HCT116 (cell line): Measurements from ENCODE around the gene SRP54. TPM values are rescaled to one million over a fixed set of nuclear protein-coding genes. Genes with fewer than 3 reads are reported as not detected.

ENCODE experiments used
- ATAC-seq: fragments of 200-7000 bp; cut with Tn5 transposase; 2 replicates; pipeline ENCODE4 v1.9.1; 2020; ENCODE audit warnings: mild to moderate bottlenecking, moderate library complexity
- BruUV-seq: library from RNA; stranded (reverse); fragments of 400-500 nt; replicated peaks from 2 replicates; lab custom pipeline; 2021; lab: Mats Ljungman, UMichigan
- CTCF ChIA-PET: fragments of 300-600 bp; sonication (Branson Sonifier 250); formaldehyde crosslinking; loops from one replicate; lab custom pipeline; 2021; ENCODE audit warnings: antibody characterized with exemption; lab: Charles Lee
- POLR2A ChIA-PET: fragments of 300-600, 350-600 bp; sonication (Branson Sonifier 250); formaldehyde crosslinking; loops from one replicate; lab custom pipeline; 2021; ENCODE audit warnings: antibody characterized with exemption; lab: Charles Lee
- RAD21 ChIA-PET, 2 experiments: fragments of 300-600 bp; sonication (Branson Sonifier 250); formaldehyde crosslinking; loops; one replicate each; lab custom pipeline; 2023; ENCODE audit warnings: low total read pairs in 2 of 2; ENCODE audit not compliant: uncharacterized antibody in 2 of 2, unreplicated experiment in 2 of 2, low non-redundant PET in 1 of 2; lab: Charles Lee
- DNase-seq: peaks from one replicate; pipeline ENCODE4 v3.0.0-alpha.2; 2010; ENCODE audit warnings: low read depth, low spot score
- H2AFZ ChIP-seq: fragments of 200-600 bp; shearing (Covaris generic), sonication (generic); 2 replicates; pipeline ENCODE4 v1.6.1; 2017; ENCODE audit warnings: low read depth, mixed run types, mixed read lengths, antibody characterized with exemption, low read length; ENCODE audit not compliant: poor library complexity, severe bottlenecking
- H3K27ac ChIP-seq: 2 replicates; pipeline ENCODE4 v1.5.1; 2012; ENCODE audit warnings: low read depth, low read length
- H3K27me3 ChIP-seq: fragments of 200-600 bp; sonication (generic); 2 replicates; pipeline ENCODE4 v1.6.1; 2016; ENCODE audit warnings: mixed run types, low read length, mixed read lengths; ENCODE audit not compliant: insufficient read depth
- H3K36me3 ChIP-seq, 2 experiments: fragments of 200-500 bp in 1 of 2; fragments of 200-600 bp in 1 of 2; sonication (Bioruptor generic) in 1 of 2; sonication (generic) in 1 of 2; 2 replicates each; pipeline versions ENCODE4 v1.5.1 to v1.6.1; 2014 to 2016; ENCODE audit warnings: low read length in 2 of 2, inconsistent platforms in 1 of 2, mixed read lengths in 1 of 2, mixed run types in 1 of 2; ENCODE audit not compliant: insufficient read depth in 2 of 2, control insufficient read depth in 1 of 2
- H3K4me1 ChIP-seq, 2 experiments: fragments of 200-600 bp in 1 of 2; sonication (generic) in 1 of 2; 2 replicates each; pipeline versions ENCODE4 v1.5.1 to v1.6.1; 2012 to 2017; ENCODE audit warnings: low read length in 2 of 2, inconsistent platforms in 1 of 2, mild to moderate bottlenecking in 1 of 2, mixed read lengths in 1 of 2, mixed run types in 1 of 2, moderate library complexity in 1 of 2; ENCODE audit not compliant: insufficient read depth in 2 of 2, control insufficient read depth in 1 of 2
- H3K4me2 ChIP-seq: fragments of 200-600 bp; sonication (generic); 2 replicates; pipeline ENCODE4 v1.6.1; 2017; ENCODE audit warnings: mixed run types, low read length, mixed read lengths
- H3K4me3 ChIP-seq, 2 experiments: fragments of 200-600 bp in 1 of 2; sonication (generic) in 1 of 2; replicated peaks in 1 of 2; 2 replicates each; pipeline ENCODE4 v1.5.1; 2011 to 2016; ENCODE audit warnings: low read length in 2 of 2, control low read depth in 1 of 2, low read depth in 1 of 2, mild to moderate bottlenecking in 1 of 2, mixed read lengths in 1 of 2, mixed run types in 1 of 2
- H3K79me2 ChIP-seq: fragments of 200-600 bp; sonication (generic); 2 replicates; pipeline ENCODE4 v1.6.1; 2017; ENCODE audit warnings: mild to moderate bottlenecking, mixed run types, low read length, moderate library complexity, mixed read lengths; ENCODE audit not compliant: insufficient read depth
- H3K9ac ChIP-seq: fragments of 200-600 bp; sonication (generic); 2 replicates; pipeline ENCODE4 v1.6.1; 2016; ENCODE audit warnings: low read length, mixed read lengths
- H3K9me2 ChIP-seq: fragments of 200-600 bp; sonication (generic), shearing (Covaris generic); 2 replicates; pipeline ENCODE4 v1.6.1; 2017; ENCODE audit warnings: mixed run types, mild to moderate bottlenecking, moderate library complexity; ENCODE audit not compliant: insufficient read depth
- H3K9me3 ChIP-seq, 2 experiments: fragments of 200-500 bp in 1 of 2; fragments of 200-600 bp in 1 of 2; sonication (Bioruptor generic) in 1 of 2; sonication (generic) in 1 of 2; 2 replicates each; pipeline ENCODE4 v1.6.1; 2014 to 2017; ENCODE audit warnings: low read length in 2 of 2, mixed read lengths in 2 of 2, inconsistent platforms in 1 of 2, low read depth in 1 of 2, mild to moderate bottlenecking in 1 of 2, mixed run types in 1 of 2, moderate library complexity in 1 of 2; ENCODE audit not compliant: control insufficient read depth in 1 of 2, insufficient read depth in 1 of 2
- H4K20me1 ChIP-seq: fragments of 200-600 bp; sonication (generic), shearing (Covaris generic); 2 replicates; pipeline ENCODE4 v1.6.1; 2017; ENCODE audit warnings: mixed run types, mild to moderate bottlenecking, moderate library complexity; ENCODE audit not compliant: insufficient read depth
- CBX3 ChIP-seq: IDR thresholded peaks from 2 replicates; pipeline ENCODE4 v1.6.1; 2012; ENCODE audit warnings: low read depth
- EZH2phosphoT487 ChIP-seq: fragments of 200-600 bp; IDR thresholded peaks from 2 replicates; pipeline ENCODE4 v1.6.1; 2018; ENCODE audit warnings: antibody characterized with exemption, borderline replicate concordance
- JUND ChIP-seq: IDR thresholded peaks from 2 replicates; pipeline ENCODE4 v1.6.1; 2012
- RAD21 ChIP-seq: IDR thresholded peaks from 2 replicates; pipeline ENCODE4 v1.6.1; 2012; ENCODE audit warnings: low read depth, mild to moderate bottlenecking
- REST ChIP-seq: IDR thresholded peaks from 2 replicates; pipeline ENCODE4 v1.6.1; 2012; ENCODE audit warnings: low read depth
- SP1 ChIP-seq: IDR thresholded peaks from 2 replicates; pipeline ENCODE4 v1.6.1; 2012; ENCODE audit warnings: low read depth
- SRF ChIP-seq: IDR thresholded peaks from 2 replicates; pipeline ENCODE4 v1.6.1; 2012; ENCODE audit warnings: low read depth
- intact Hi-C: fragments of 100-400 bp; cut with micrococcal nuclease; formaldehyde crosslinking; loops from 2 replicates; pipeline ENCODE4 v1.10.0; 2022
- total RNA-seq: library from RNA; stranded (reverse); gene quantifications from one replicate; pipeline ENCODE4 v1.2.1, GENCODE V29; 2021; ENCODE audit not compliant: unreplicated experiment

Gene SRP54
- total RNA-seq, 1 experiment from 2014 or later, result 53.0 TPM

- no peaks in the 10 kb centered on the region for H3K9me3 ChIP-seq
- H3K4me2 ChIP-seq, result no peak overlapping the region
- no peak overlapping the region for H2AFZ ChIP-seq
- no peaks in the 10 kb centered on the region for H4K20me1 ChIP-seq
- ChIA-PET POLR2A (no interaction called here), CTCF (no interaction called here), RAD21 (no interaction called here)
- peaks cover 10 to 13% of the 10 kb centered on the region in 2 experiments; a peak in 3 of 4 replicates for H3K4me1 ChIP-seq
- no peaks in the 10 kb centered on the region for H3K9me2 ChIP-seq
- H3K27ac ChIP-seq, result no peak overlapping the region
- H3K36me3 ChIP-seq, result no peaks in the 10 kb centered on the region
- no peak overlapping the region for H3K9ac ChIP-seq
- ATAC-seq (no peak), DNase-seq (no peak)
- H3K27me3 ChIP-seq, result no peaks in the 10 kb centered on the region
- intact Hi-C loops, result loop anchor here (5.0 kb wide), 1 partner anchor 364 kb away; no protein-coding TSS in a partner anchor
- peaks cover 14% of the 10 kb centered on the region for H3K79me2 ChIP-seq
- BruUV-seq, result no TSS peak
- TF ChIP-seq JUND (no peak), EZH2phosphoT487 (no peak), RAD21 (no peak), SRF (no peak), REST (no peak), SP1 (no peak), CBX3 (no peak)
- no peak overlapping the region for H3K4me3 ChIP-seq
Observed at GRCh38 chr14:35043046-35043445, 60.3 kb downstream of the SRP54 start.
